ENCODE results near the gene COP1. TPM values are rescaled to one million over a fixed set of nuclear protein-coding genes. Genes with fewer than 3 reads are reported as not detected.

Gene COP1
- total and polyA plus RNA-seq, 2 of the 4 experiments (the other 2 are of a cell fraction) = 17.8 to 35.0 TPM

GRCh38 chr1:176193663-176194062 lies 13.4 kb downstream of the COP1 start:
- Histone ChIP-seq H3K27me3 (ENCODE audit: control insufficient read depth, insufficient read depth, low read length) (no peaks in the 10 kb centered on the region), H3K18ac (ENCODE audit: low read depth, low read length) (no peak overlapping the region), H3K9ac (ENCODE audit: low read depth, low read length) (no peak overlapping the region), H3K14ac (replicated peaks; ENCODE audit: low read depth, low read length) (no peak overlapping the region), H3K4me3 (ENCODE audit: insufficient read depth, low read depth, low read length) (no peak overlapping the region), H4K91ac (ENCODE audit: insufficient read depth, low read depth, low read length) (no peak overlapping the region), H3K4me1 (ENCODE audit: control insufficient read depth, insufficient read depth, low read length) (no peaks in the 10 kb centered on the region), H2BK120ac (ENCODE audit: low read depth, low read length) (no peak overlapping the region), H3K27ac (ENCODE audit: insufficient read depth, low read length) (no peak overlapping the region), H3K4me2 (ENCODE audit: low read depth, low read length) (no peak overlapping the region), H3K79me1 (ENCODE audit: low read depth in 1 of 2, low read length in 2 of 2) (peaks cover 9 to 32% of the 10 kb centered on the region in 2 experiments), H2BK5ac (ENCODE audit: low read depth, low read length, poor library complexity, severe bottlenecking) (no peak overlapping the region), H3K4ac (ENCODE audit: low read depth, low read length) (no peak overlapping the region), H2BK20ac (ENCODE audit: low read depth, low read length) (no peak overlapping the region), H3K9me3 (ENCODE audit: control insufficient read depth, insufficient read depth, low read length) (no peaks in the 10 kb centered on the region), H3K23ac (ENCODE audit: low read depth, low read length) (no peak overlapping the region), H4K5ac (ENCODE audit: low read depth, low read length) (no peak overlapping the region), H3K9me1 (ENCODE audit: insufficient read depth, low read length) (no peaks in the 10 kb centered on the region), H2BK15ac (ENCODE audit: low read depth, low read length) (no peak overlapping the region), H3K56ac (ENCODE audit: extremely low read depth, insufficient read depth, low read length) (no peak overlapping the region), H2AK9ac (replicated peaks; ENCODE audit: low read depth, low read length, poor library complexity) (no peak overlapping the region), H4K8ac (ENCODE audit: low read depth in 2 of 2, low read length in 2 of 2) (no peak overlapping the region), H4K20me1 (ENCODE audit: insufficient read depth, low read length) (peaks cover 47% of the 10 kb centered on the region), H2AFZ (replicated peaks; ENCODE audit: low read length, poor library complexity) (no peak overlapping the region), H2AK5ac (ENCODE audit: low read depth, low read length) (no peak overlapping the region), H3K36me3 (ENCODE audit: control insufficient read depth, insufficient read depth, low read length) (no peaks in the 10 kb centered on the region; the same call in 1 of the 2 replicates)
- no TSS peak for BruUV-seq (replicated peaks)
- ATAC-seq (ENCODE audit: low read depth) (no peak), DNase-seq (no peak)
- TF ChIP-seq CEBPB (IDR thresholded peaks at IDR 0.05; ENCODE audit: low read depth, low read length) (no peak), MXI1 (IDR thresholded peaks at IDR 0.05; ENCODE audit: borderline replicate concordance, low read depth, low read length) (no peak), MAFK (IDR thresholded peaks at IDR 0.05; ENCODE audit: low read depth, low read length) (no peak), FOS (IDR thresholded peaks at IDR 0.05; ENCODE audit: low read depth, low read length) (no peak), ELK1 (IDR thresholded peaks at IDR 0.05; ENCODE audit: borderline replicate concordance, low read depth, low read length) (no peak), USF2 (IDR thresholded peaks at IDR 0.05; ENCODE audit: low read depth, low read length) (no peak), CHD1 (IDR thresholded peaks at IDR 0.05; ENCODE audit: low read depth, low read length) (no peak), POLR2A (IDR thresholded peaks at IDR 0.05; ENCODE audit: low read depth, low read length) (no peak), RFX5 (IDR thresholded peaks at IDR 0.05; ENCODE audit: low read depth, low read length) (no peak), CTCF (conservative IDR thresholded peaks at IDR 0.05; ENCODE audit: low read depth, low read length) (no peak), RAD21 (IDR thresholded peaks at IDR 0.05; ENCODE audit: low read length) (no peak), SMC3 (IDR thresholded peaks at IDR 0.05; ENCODE audit: low read depth, low read length) (no peak), BHLHE40 (IDR thresholded peaks at IDR 0.05; ENCODE audit: low read depth, low read length) (no peak), NFE2L2 (IDR thresholded peaks at IDR 0.05; ENCODE audit: low read depth, low read length) (no peak), RCOR1 (IDR thresholded peaks at IDR 0.05; ENCODE audit: insufficient replicate concordance, low read length) (no peak), MAZ (IDR thresholded peaks at IDR 0.05; ENCODE audit: borderline replicate concordance, low read depth, low read length) (no peak)
- ChIA-PET POLR2A (ENCODE audit: unreplicated experiment) (no interaction called here), CTCF (no interaction called here)
- in situ Hi-C loops (cut with MboI; ENCODE audit: low sequenced_read_pairs) = no loop called here
- 100% methylated on average over 1 of the region's 3 CpGs; no CpG with 5 or more reads in 1 of the 2 experiments for WGBS, 2 experiments (ENCODE audit: extremely low coverage in 2 of 2, insufficient read length in 1 of 2)
- intact Hi-C loops (cut with micrococcal nuclease) = no loop called here
- dilution Hi-C loops (cut with HindIII; ENCODE audit: low sequenced_read_pairs, unreplicated experiment) = no loop called here

Measured in IMR-90 (cell line).